GM21515 (cell line): ENCODE data around the gene C1QTNF2.
"Not testable (repeated sequence)": the region's sequence is repeated elsewhere in the genome, so short reads cannot be mapped to it uniquely, and the experiment has no call there.

Experiments
- ATAC-seq: cut with Tn5 transposase; IDR thresholded peaks from one replicate; pipeline ENCODE4 v1.9.1; 2021; ENCODE audit not compliant: unreplicated experiment

Gene C1QTNF2

DNA sequence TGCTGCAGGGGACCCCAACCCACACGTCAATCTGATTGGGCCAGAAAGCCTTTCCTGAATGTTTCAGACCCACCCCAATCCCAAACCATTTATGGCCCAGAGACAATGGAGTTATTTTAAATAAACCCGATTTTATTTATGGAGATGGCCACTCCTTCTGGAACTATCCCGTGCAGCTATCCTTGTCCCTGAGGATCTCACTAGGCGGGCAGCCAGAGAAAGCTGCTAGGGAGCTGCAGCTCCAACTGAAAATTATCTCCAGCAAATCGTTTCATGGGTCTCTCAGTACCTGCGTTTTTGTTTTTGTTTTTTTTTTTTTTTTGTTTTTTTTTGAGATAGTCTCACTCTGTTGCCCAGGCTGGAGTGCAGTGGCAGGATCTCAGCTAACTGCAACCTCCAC, 23.0 kb downstream of the C1QTNF2 start:
- ATAC-seq, result no peak

DNA sequence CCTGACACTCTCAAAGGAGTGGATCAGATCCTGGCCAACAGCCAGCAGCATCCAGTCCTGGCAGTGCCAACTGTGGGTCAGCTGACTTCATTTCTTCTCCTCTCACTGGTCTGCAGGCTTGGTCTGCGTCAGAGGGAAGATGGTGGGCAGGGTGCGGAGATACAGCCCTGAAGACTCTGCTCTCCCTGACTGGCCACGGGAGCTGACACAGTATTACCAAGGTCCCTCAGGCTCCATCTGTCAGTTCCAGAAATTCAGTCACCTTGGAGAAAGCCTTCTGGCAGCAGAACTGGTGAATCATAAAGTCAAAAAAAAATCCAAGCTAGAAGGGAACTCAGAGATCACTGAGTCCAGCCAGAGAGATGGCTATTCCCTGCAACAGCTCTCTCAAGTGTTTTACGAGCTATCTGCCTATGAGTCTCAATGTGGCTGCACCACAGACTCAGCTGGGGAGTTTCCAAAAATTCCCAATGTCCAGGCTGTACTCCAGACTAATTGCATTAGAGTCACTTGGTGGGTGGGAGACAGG, 27.9 kb downstream of the C1QTNF2 start:
- ATAC-seq, result no peak

DNA sequence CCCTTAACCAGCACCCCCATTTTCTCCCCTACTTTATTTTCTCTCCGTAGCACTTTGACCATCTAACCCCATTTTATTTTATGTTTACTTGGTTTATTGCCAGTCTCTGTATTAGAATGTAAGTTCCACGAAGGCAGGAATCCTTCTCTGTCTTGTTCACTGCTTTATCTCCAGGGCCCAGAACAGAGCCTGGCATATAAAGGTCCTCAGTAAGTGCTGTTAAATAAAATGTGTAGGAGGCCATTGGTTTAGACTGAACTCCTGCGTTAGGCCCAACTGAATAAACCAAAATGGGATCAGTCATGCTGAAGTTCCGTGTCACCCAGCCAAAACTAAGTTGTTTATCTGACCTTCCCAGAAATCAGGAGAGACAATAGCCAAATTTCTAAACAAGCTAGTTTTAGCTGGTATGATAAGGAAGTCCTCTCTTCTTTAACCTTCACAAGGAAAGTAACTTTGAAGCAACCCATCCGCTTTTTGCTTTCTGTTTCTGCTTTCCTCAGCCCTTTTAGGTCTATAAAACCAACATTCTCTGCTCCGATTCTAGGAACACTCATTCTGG, 29.0 kb downstream of the C1QTNF2 start:
- ATAC-seq, result no peak

DNA sequence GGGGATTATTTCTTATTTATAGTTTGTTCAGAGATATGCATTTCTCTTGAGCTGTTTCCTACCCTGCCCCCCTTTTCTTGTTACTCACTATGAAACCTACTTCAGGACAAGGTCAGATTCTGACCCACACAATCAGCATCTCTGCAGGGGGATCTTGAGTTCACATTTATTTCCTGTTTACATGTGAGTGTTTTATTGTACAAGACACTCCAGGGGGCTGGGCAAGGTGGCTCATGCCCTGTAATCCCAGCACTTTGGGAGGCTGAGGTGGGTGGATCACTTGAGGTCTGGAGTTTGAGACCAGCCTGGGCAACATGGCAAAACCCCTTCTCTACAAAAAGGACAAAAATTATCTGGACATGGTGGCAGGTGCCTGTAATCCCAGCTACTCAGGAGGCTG, 29.9 kb downstream of the C1QTNF2 start:
- ATAC-seq, result not testable (repeated sequence)

DNA sequence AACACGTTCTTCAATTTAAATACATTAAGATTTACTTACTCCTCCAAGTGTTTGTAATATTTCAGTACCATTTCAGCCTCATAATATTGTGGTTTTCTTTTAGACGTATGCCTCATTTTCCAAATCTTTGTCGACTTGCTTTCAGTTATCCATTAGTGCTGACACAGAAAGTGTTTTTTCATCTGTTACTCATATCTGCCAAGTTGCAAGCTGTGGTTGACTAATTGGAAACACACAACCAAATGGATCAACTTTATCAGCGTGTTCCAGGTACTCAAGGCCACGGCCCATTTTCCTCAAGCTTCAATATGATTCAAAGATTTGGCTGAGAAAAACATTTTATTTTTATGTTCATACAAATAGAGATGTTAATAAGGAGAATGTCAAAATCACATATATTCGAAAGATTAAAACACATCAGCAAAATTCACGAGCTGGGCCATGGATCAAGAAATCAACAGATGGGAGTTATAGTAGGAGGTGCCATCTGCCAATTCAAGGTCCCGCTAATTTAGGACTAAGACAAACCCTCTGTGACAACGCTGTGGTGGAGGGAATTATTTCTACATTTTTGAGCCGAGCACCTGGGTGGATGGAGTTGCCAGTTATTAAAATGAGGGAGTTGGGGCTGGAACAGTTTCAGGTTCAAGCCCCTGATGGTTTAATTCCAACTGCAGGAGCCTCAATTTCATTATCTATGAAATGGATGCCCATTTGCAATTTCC, 30.9 kb downstream of the C1QTNF2 start:
- no peak for ATAC-seq

DNA sequence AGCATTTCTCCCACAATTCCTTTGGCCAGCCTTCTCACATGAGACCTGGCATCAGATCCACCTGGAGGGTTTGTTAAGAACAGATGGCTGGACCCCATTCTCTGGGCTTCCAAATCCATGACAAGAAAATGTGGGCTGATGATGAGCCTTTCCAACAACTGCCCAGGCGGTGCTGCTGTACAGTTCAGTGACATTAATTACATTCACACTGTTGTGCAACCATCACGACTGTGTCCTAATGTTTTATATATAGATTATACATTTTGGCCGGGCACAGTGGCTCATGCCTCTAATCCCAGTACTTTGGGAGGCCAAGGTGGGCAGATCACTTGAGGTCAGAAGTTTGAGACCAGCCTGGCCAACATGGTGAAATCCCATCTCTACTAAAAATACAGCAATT, 35.7 kb downstream of the C1QTNF2 start:
- ATAC-seq, result not testable (repeated sequence)

DNA sequence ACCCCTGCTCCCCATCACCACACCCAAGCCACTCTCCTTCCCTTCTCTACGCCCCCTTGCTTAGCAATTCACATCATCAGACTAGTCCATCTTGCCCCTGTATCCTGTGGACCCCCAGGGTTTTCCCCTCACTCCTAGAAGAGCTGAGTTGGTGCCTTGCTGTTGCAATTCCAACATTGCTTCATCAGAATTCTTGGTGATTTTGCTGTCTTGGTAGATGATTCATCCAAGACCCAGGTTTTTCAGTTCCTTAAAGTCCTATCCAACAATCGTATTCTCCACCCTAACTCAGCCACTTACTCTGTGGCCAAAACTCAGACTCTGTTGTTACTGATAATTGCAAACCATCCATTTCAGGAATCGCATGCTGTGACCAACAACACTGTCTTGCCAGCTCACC, 36.7 kb downstream of the C1QTNF2 start:
- no peak for ATAC-seq

DNA sequence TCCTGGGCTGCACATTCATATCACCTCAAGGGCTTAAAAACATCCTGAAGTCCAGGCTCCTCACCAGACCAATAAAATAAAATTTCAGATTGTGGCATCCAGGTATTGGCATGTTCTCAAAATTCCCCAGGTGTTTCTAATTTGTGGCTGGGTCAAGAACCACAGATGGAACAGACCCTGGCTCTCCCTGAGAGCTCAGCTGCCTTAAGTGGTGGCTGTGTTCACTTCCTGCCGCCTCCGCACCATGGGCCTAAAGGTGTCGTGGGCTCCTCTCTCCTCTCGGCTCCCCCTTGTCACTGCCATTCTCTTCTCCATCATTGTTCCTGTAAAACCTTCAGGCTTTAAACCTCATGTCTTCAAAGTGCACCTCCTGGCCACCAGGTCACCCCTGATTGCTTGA, 40.2 kb downstream of the C1QTNF2 start:
- ATAC-seq, result no peak

DNA sequence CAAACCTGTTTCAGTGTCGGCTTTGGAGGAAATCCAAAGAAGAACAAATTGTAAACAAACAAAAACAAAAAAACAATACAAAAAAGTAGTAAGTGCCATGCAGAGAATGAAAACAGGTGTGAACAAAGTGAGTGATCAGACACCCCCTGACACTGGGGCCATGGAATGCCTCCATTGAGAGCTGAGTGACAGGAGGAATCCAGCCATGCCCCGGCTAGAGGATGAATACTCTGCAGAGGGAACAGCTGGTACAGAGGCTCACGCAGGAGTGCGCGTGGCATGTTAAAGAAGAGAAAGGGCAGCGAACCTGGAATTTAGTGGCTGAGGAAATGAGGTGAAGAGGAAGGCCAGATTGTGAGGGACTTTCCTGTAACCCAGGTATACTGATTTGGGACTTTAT, 42.6 kb downstream of the C1QTNF2 start:
- ATAC-seq, result no peak

DNA sequence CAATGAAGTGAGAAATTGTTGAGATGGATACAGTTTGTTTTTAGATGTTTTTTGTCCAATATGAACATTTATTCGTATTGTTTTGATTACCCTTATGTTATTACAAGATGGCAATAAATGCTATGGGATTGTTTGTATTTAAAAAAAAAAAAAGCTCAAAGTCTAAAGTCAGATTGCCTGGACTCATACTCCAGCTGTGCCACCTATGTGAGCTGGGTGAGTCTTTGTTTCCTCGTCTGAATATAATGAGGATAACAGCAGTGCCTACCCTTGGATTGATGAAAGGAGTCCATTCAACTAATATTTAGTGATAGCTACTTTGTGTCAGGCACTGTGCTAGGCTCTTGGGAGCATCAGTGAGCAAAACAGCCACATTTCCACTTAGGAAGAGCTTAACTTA, 43.4 kb downstream of the C1QTNF2 start:
- ATAC-seq, result no peak

DNA sequence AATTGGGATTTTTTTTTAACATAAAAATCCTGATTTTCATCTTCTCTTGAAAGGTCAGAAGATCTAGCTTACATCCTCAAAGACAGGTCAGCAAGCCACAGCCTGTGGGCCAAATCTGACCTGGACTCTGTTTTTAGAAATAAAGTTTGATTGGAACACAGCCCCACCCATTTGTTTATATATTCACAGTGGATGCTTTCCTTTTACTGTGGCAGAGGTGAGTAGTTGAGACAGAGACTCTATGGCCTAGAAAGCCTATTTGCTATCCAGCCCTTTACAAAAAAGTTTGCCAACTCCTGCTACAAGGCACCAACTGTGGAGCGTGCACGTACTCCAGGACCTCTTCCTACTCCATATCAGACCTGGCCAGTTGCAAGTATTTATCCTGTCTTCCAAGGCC, 44.7 kb downstream of the C1QTNF2 start:
- ATAC-seq, result no peak

DNA sequence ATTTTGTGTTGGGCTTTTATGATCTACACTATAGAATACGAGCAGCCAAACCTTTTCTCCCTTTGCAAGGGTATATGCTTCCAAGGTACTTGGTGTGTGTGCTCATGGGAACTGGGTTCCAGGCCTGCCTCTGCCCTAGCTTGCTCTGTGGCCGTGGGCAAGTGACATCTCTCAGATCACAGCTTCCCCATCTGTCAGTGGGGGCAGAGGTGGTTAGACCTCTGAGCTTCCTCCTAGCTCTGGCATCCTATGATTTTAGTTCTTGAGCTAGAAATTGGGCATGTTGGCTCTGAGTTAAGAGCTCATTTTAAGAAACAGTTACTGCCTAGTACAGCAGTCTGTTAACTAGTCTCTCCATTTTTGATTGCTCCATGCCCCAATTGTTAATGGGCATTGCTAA, 45.5 kb downstream of the C1QTNF2 start:
- no peak for ATAC-seq

DNA sequence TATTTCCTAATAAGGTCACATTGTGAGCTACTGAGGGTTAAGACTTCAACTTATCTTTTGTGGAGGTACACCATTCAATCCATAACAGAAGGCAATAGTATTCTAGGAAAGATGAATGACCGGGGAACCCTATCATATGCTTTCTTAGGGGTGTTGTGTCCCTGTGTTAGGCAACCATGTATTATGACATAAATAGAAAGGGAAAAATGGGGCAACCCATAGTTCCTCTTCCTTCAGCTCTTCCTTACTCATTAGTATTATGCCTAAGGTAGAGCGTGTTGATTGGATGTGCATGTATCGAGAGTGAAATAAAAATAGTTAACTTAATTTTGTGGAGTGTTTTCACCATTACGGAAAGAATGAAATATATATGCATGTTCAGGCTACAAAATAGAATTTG, 52.0 kb downstream of the C1QTNF2 start:
- ATAC-seq, result no peak

DNA sequence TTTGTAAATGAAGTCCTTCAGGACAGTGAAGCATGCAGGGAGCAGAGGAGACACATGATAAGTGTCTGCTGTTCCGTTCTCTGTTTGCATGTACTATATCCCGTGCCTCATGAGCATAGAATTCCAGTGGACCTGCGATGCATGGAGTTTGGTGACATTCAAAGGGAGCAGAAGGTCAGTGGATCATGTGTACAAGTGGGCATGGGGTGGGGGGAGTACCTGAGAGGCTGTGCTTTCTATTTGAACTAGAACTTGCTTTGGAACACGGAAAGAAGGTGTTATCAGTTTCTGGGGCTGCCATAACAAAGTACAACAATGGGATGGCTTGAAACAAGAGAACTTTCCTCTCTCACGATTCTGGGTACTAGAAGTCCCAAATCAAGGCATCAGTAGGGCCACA, 53.0 kb downstream of the C1QTNF2 start:
- no peak for ATAC-seq

DNA sequence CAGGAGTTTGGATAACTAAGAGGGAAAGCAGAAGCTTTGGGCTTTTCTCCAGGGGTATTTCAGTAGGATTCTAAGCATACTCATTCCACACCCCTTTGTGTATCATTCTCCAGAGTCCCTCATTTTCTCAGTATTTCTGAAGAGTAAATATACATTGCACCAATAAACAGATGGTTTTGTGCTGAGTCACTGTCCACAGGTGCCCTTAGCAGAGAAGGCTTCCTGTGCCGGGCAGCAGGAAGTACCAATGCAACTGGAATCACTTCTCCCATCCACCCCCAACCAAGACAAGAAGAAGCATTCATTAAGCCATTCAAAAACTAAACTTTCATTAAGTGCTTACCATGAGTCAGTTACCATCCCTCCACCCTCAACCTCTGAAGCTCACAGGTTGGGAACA, 54.5 kb downstream of the C1QTNF2 start:
- no peak for ATAC-seq

DNA sequence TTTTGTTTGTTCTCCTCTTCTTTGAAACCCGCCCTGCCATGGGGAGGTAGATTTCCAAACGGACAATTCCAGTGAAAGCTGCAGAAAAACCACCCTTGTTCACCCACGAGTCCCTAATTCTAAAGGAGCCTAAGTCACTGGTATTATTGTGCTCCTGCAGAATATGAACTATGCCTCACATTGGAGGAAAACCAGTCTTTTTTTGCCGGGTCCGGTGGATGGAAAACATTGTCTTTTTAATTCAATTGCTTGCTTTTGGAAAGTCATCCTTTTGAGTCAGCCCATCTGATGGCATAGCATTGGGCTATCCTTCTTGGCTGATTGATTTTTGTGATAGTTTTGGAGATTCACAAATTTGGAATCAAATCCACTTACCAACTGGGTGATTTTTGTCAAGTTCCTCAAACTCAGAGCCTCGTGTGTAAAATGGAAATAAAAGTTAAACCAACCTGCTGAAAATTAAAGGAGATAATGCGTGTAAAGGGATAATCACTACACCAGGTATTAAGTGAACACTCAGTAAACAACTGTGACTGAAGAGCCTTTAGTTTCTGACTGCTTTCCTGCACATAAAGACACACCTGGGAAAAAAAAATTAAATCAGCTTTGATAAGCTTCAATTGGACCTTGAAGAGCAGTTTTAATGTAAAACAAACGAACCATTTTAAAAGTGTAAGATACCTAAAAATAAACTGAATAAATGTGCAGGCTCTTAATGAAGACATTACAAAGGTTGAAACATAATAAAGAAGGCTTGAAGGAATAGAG, 57.3 kb downstream of the C1QTNF2 start:
- no peak for ATAC-seq

DNA sequence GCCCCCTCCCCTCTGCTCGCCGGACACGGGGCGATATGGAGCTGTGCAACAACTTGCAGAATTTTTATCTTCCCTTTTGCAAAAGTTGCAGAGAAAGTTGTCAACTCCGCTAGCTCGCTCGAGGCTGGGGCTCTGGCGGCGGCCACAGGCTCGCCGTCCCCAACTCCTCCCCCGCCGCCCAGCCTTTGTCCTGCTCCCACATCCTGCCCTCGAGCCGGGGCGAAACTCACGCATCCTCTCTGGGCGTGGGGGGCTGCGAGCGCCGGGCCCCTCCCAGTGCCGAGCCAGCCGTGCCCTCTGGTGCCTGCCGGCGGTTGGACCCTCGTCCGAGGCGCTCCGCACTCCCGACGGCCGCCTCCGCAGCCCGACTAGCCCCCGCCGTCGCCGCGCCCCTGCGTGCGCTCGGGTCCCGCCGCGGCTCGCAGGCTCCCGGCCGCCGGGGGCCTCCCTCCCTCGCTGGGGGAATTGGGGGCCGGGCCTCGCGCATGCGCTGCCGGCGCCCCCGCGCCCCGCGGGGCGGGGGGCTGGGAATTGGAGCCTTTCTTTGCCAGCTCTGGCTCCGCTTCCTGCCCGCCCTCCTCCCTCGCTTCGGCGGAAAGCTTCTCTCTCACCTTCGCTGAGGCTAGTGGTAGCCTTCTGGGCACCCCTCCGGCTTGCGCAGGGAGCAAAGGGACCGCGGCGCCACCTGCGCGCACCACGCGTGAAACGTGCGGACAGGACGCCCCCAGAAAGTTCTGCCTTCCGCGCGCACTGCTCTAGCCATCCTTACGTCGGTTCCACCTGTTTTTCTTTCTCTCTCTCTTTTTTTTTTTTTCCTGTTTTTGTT, 58.1 kb downstream of the C1QTNF2 start, which contains the start of gene CCNJL:
Gene CCNJL (minus strand): TSS at position 431 of the 826 bp plus-strand sequence. CDS start 641 bp downstream, outside the sequence.
- ATAC-seq, result no peak

DNA sequence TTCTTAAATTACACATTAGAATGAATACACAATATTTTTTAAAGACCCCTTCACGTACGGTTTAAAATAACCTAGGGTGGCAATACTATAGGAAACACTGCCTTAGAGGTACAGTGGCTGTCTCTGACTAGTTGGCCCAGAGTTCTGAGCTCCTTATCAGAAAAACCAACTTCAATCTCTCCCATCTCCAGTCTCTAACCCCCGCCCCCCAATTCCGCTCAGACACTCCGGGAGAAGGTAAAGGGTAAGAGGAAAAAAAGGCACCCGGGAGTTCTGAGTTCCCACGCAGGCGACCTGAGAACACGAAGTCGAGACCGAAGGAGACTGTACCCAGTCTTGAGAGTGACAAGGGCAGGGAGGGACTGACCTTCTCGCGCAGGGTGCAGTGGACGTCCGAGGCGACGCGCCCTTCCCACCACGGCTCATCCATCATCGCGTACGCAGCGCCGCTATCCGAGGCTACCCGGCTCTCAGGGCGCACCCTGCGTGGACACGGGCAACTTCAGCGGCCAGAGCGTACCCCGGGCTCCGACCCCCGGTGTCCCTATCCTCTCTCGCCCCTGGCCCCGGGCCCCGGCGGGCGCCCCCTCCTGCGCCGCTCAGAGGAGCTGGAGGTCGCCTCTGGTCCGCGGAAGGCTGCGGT, 58.8 kb downstream of the C1QTNF2 start:
- no peak for ATAC-seq

DNA sequence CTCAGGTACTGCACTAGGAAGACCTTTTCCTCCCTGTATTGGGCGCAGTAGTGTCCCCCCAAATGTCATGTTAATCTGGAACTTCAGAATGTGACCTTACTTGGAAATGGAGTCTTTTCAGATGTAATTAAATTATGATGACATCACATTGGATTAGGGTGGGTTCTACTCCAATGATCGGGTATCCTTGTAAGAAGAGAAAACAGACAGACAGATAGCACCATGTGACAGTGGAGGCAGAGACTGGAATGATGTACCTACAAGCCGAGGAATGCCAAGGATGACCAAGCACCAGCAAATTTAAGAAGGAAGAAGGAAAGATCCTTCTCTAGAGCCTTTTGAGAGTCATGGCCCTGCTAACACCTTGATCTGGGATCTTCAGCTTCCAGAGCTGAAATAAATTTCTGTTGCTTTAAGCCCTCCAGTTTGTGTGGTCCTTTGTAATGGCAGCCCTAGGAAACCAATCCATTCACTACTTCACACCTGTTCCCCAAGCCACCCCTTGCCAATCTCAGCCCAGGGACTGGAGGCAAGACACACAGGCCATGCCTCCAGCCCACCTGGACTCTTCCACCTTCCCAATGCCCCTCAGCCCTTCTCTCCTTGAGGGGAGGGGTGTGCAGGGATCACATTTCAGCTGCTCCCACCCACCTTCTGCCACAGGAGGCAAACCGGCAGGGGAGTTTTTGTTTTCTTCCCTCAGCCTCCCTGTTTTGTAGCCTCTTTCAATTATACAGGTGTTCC, 59.7 kb downstream of the C1QTNF2 start:
- ATAC-seq, result no peak

DNA sequence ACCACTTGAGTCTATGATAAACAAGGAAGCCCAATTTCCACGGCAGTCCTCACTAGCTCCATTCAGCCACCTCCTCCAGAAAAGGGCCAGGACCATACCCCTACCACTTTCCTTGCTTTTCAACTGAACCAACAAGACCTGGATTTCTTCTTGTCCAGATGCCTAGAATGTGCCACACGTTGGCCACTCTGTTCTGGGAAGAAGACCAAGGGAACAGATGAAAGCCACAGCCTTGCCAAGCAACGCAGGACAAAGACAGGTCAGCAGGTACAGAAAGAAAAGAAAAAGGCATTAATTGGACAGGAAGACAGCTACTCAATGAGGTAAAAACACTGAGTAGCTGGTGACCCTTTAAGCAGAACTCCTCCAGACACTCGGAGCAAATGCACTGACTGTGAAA, 60.3 kb downstream of the C1QTNF2 start:
- no peak for ATAC-seq
